Neural progenitor cell (in vitro differentiated cells): ENCODE results near the gene ABHD11. TPM values are rescaled to one million over a fixed set of nuclear protein-coding genes. Genes with fewer than 3 reads are reported as not detected.

Source experiments
- DNase-seq: peaks from one replicate; pipeline ENCODE4 v3.0.0-alpha.2; 2016; ENCODE audit warnings: low spot score
- H2AFZ ChIP-seq: fragments of 200-600 bp; sonication (generic); replicated peaks from 2 replicates; pipeline ENCODE4 v1.6.1; 2016; ENCODE audit warnings: antibody characterized with exemption
- H3F3A ChIP-seq: fragments of 200-600 bp; sonication (generic); 2 replicates; pipeline ENCODE4 v1.6.1; 2016; ENCODE audit warnings: antibody characterized with exemption, low read depth
- H3K27ac ChIP-seq: fragments of 200-600 bp; sonication (generic); 2 replicates; pipeline ENCODE4 v1.5.1; 2016; ENCODE audit warnings: mild to moderate bottlenecking
- H3K27me3 ChIP-seq: fragments of 200-600 bp; sonication (generic); 2 replicates; pipeline ENCODE4 v1.6.1; 2016; ENCODE audit warnings: mild to moderate bottlenecking, moderate library complexity
- H3K36me3 ChIP-seq: fragments of 200-600 bp; sonication (generic); 2 replicates; pipeline ENCODE4 v1.5.1; 2016
- H3K4me1 ChIP-seq: fragments of 200-600 bp; sonication (generic); 2 replicates; pipeline ENCODE4 v1.6.1; 2016; ENCODE audit warnings: mixed run types
- H3K4me2 ChIP-seq: fragments of 200-600 bp; sonication (generic); 2 replicates; pipeline ENCODE4 v1.6.1; 2016
- H3K4me3 ChIP-seq: fragments of 200-600 bp; sonication (generic); 2 replicates; pipeline ENCODE4 v1.5.1; 2016
- H3K79me2 ChIP-seq: fragments of 200-600 bp; sonication (generic); 2 replicates; pipeline ENCODE4 v1.6.1; 2016; ENCODE audit warnings: low read depth
- H3K9ac ChIP-seq: fragments of 200-600 bp; sonication (generic); 2 replicates; pipeline ENCODE4 v1.6.1; 2016
- H3K9me3 ChIP-seq: fragments of 200-600 bp; sonication (generic); 2 replicates; pipeline ENCODE4 v1.5.1; 2016; ENCODE audit warnings: low read depth
- H4K20me1 ChIP-seq: fragments of 200-600 bp; sonication (generic); 2 replicates; pipeline ENCODE4 v1.6.1; 2016; ENCODE audit warnings: low read depth
- H3K27ac Mint-ChIP-seq: 3 replicates; pipeline ENCODE4 v1.8.0; 2021; ENCODE audit warnings: mixed read lengths
- H3K27me3 Mint-ChIP-seq: 2 replicates; pipeline ENCODE4 v1.8.0; 2022; ENCODE audit warnings: low read depth, mild to moderate bottlenecking, inconsistent platforms, moderate library complexity, mixed read lengths; ENCODE audit not compliant: insufficient read depth
- H3K36me3 Mint-ChIP-seq: 3 replicates; pipeline ENCODE4 v1.8.0; 2021; ENCODE audit warnings: mixed read lengths
- H3K4me1 Mint-ChIP-seq: 3 replicates; pipeline ENCODE4 v1.8.0; 2021; ENCODE audit warnings: mixed read lengths
- H3K4me3 Mint-ChIP-seq: 3 replicates; pipeline ENCODE4 v1.8.0; 2021; ENCODE audit warnings: mild to moderate bottlenecking, moderate library complexity, mixed read lengths
- H3K9me3 Mint-ChIP-seq: 3 replicates; pipeline ENCODE4 v1.8.0; 2020; ENCODE audit warnings: mixed read lengths
- EZH2 ChIP-seq: fragments of 200-600 bp; sonication (generic); IDR thresholded peaks from 2 replicates; pipeline ENCODE4 v1.6.1; 2017; ENCODE audit warnings: antibody characterized with exemption, mild to moderate bottlenecking, moderate library complexity
- EZH2phosphoT487 ChIP-seq: fragments of 200-600 bp; sonication (generic); IDR thresholded peaks from 2 replicates; pipeline ENCODE4 v1.6.1; 2017; ENCODE audit warnings: antibody characterized with exemption
- microRNA counts: library from miRNA; unstranded; fragments of <30 nt; microRNA quantifications from one replicate; lab custom pipeline; 2016
- microRNA-seq: library from miRNA; unstranded; fragments of <30 nt; microRNA quantifications from one replicate; pipeline ENCODE4, GENCODE V29; 2016
- small RNA-seq: library from RNA; depleted of rRNA; stranded (forward); fragments of <200 nt; gene quantifications from one replicate; pipeline ENCODE3, GENCODE V24; 2015
- total RNA-seq: library from RNA; depleted of rRNA; stranded (reverse); fragments of >200 nt; gene quantifications from 2 replicates; pipeline ENCODE4 v1.2.3, GENCODE V29; 2015; ENCODE audit warnings: low replicate concordance
- TF ChIP-seq, protein P1 (sequence below): fragments of 200-600 bp; sonication (generic); IDR thresholded peaks from 2 replicates; pipeline ENCODE4 v1.5.1; 2017; ENCODE audit warnings: antibody characterized with exemption, mild to moderate bottlenecking

The ABHD11 gene
- total RNA-seq, 1 donor from 2014 or later, result 9.3 TPM

- H4K20me1 ChIP-seq, result no peaks in the 10 kb centered on the region
- Mint-ChIP-seq H3K27ac (no peak overlapping the region), H3K4me1 (no peaks in the 10 kb centered on the region), H3K27me3 (peaks cover 7% of the 10 kb centered on the region), H3K36me3 (peaks cover 18% of the 10 kb centered on the region), H3K4me3 (no peak overlapping the region), H3K9me3 (no peaks in the 10 kb centered on the region)
- TF ChIP-seq EZH2 (no peak), EZH2phosphoT487 (no peak)
- TF ChIP-seq, protein P1, sequence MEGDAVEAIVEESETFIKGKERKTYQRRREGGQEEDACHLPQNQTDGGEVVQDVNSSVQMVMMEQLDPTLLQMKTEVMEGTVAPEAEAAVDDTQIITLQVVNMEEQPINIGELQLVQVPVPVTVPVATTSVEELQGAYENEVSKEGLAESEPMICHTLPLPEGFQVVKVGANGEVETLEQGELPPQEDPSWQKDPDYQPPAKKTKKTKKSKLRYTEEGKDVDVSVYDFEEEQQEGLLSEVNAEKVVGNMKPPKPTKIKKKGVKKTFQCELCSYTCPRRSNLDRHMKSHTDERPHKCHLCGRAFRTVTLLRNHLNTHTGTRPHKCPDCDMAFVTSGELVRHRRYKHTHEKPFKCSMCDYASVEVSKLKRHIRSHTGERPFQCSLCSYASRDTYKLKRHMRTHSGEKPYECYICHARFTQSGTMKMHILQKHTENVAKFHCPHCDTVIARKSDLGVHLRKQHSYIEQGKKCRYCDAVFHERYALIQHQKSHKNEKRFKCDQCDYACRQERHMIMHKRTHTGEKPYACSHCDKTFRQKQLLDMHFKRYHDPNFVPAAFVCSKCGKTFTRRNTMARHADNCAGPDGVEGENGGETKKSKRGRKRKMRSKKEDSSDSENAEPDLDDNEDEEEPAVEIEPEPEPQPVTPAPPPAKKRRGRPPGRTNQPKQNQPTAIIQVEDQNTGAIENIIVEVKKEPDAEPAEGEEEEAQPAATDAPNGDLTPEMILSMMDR, result no peak
- H3K27ac ChIP-seq, result no peak overlapping the region
- no peaks in the 10 kb centered on the region for H3K79me2 ChIP-seq
- H3K4me3 ChIP-seq, result no peak overlapping the region
- H3K27me3 ChIP-seq, result no peaks in the 10 kb centered on the region
- no peaks in the 10 kb centered on the region for H3K4me1 ChIP-seq
- no peak overlapping the region for H3K4me2 ChIP-seq
- H3K36me3 ChIP-seq, result no peaks in the 10 kb centered on the region
- H3K9ac ChIP-seq, result no peak overlapping the region
- no peaks in the 10 kb centered on the region for H3K9me3 ChIP-seq
- no peak for DNase-seq
- H3F3A ChIP-seq, result no peaks in the 10 kb centered on the region
- H2AFZ ChIP-seq, result no peak overlapping the region
These were observed 42.2 kb downstream of the ABHD11 start for GRCh38 chr7:73696372-73696771.

GRCh38 chr7:73690646-73691045, 48.0 kb downstream of the ABHD11 start:
- H3K27me3 ChIP-seq, result no peaks in the 10 kb centered on the region
- H4K20me1 ChIP-seq, result peaks cover 3% of the 10 kb centered on the region
- H3K36me3 ChIP-seq, result no peaks in the 10 kb centered on the region
- no peaks in the 10 kb centered on the region for H3K27me3 Mint-ChIP-seq
- H3K4me3 Mint-ChIP-seq, result no peak overlapping the region
- no peak overlapping the region for H3K27ac Mint-ChIP-seq
- H3K9me3 ChIP-seq, result no peaks in the 10 kb centered on the region
- H3K4me2 ChIP-seq, result no peak overlapping the region
- no peaks in the 10 kb centered on the region for H3K9me3 Mint-ChIP-seq
- H3K4me1 Mint-ChIP-seq, result no peaks in the 10 kb centered on the region
- H3K4me1 ChIP-seq, result no peaks in the 10 kb centered on the region
- no peaks in the 10 kb centered on the region for H3F3A ChIP-seq
- H3K27ac ChIP-seq, result no peak overlapping the region
- no peak for DNase-seq
- H3K4me3 ChIP-seq, result no peak overlapping the region
- H3K9ac ChIP-seq, result no peak overlapping the region
- no peak overlapping the region for H2AFZ ChIP-seq
- no peak for TF ChIP-seq EZH2
- no peak for TF ChIP-seq EZH2phosphoT487
- TF ChIP-seq, protein P1, result no peak
- peaks cover 12% of the 10 kb centered on the region for H3K79me2 ChIP-seq
- peaks cover 21% of the 10 kb centered on the region for H3K36me3 Mint-ChIP-seq

GRCh38 chr7:73688288-73688687, 50.3 kb downstream of the ABHD11 start:
- Mint-ChIP-seq H3K4me1 (peaks cover 4% of the 10 kb centered on the region), H3K36me3 (peaks cover 15% of the 10 kb centered on the region), H3K27me3 (peaks cover 4% of the 10 kb centered on the region), H3K9me3 (no peaks in the 10 kb centered on the region), H3K27ac (no peak overlapping the region), H3K4me3 (no peak overlapping the region)
- no peak overlapping the region for H3K27ac ChIP-seq
- no peaks in the 10 kb centered on the region for H3K9me3 ChIP-seq
- DNase-seq, result no peak
- H2AFZ ChIP-seq, result no peak overlapping the region
- no peaks in the 10 kb centered on the region for H3F3A ChIP-seq
- TF ChIP-seq, protein P1, result no peak
- no peak for TF ChIP-seq EZH2phosphoT487
- TF ChIP-seq EZH2, result no peak
- H3K4me3 ChIP-seq, result no peak overlapping the region
- no peaks in the 10 kb centered on the region for H3K4me1 ChIP-seq
- H3K9ac ChIP-seq, result no peak overlapping the region
- H3K27me3 ChIP-seq, result no peaks in the 10 kb centered on the region
- H3K79me2 ChIP-seq, result peaks cover 34% of the 10 kb centered on the region
- peaks cover 3% of the 10 kb centered on the region for H4K20me1 ChIP-seq
- no peaks in the 10 kb centered on the region for H3K36me3 ChIP-seq
- no peak overlapping the region for H3K4me2 ChIP-seq

MicroRNAs encoded within 50 kb of the gene (microRNA counts, 767-probe panel; counts per million panel counts)
- microRNA hsa-miR-4284 (lab: Ali Mortazavi, UCI), result 460 counts per million, percentile 90 among the panel's probes with 10 or more counts

Small RNA genes lying within 50 kb of the gene (microRNA-seq; reads per million reads assigned to microRNA genes)
- not detected for gene MIR4284

Small RNA genes lying within 50 kb of the gene (small RNA-seq; reads per million reads assigned to genes)
- not detected for gene MIR4284
- not detected for gene RN7SL265P

Other genes starting within 250 kb of the ABHD11 start
- gene BAZ1B, start 216.5 kb downstream of the ABHD11 start, total RNA-seq, result 69.3 and 85.8 TPM in 2 replicates
- 10.4 and 29.9 TPM in 2 replicates for gene BCL7B, start 181.1 kb downstream of the ABHD11 start, total RNA-seq
- gene TBL2, start 160.2 kb downstream of the ABHD11 start, total RNA-seq, result 29.0 and 50.4 TPM in 2 replicates
- 0.87 and 0.90 TPM in 2 replicates for gene MLXIPL, start 114.3 kb downstream of the ABHD11 start, total RNA-seq
- 7.0 and 24.6 TPM in 2 replicates for gene VPS37D, start 71.0 kb downstream of the ABHD11 start, total RNA-seq
- 0.94 and 2.6 TPM in 2 replicates for gene DNAJC30, start 55.3 kb downstream of the ABHD11 start, total RNA-seq
- 22.8 and 41.6 TPM in 2 replicates for gene BUD23, start 55.2 kb downstream of the ABHD11 start, total RNA-seq
- gene STX1A, start 19.1 kb downstream of the ABHD11 start, total RNA-seq, result 21.9 and 29.0 TPM in 2 replicates
- gene CLDN3, start 31.5 kb upstream of the ABHD11 start, total RNA-seq, result 1.6 and 14.2 TPM in 2 replicates
- gene CLDN4, start 92.2 kb upstream of the ABHD11 start, total RNA-seq, result 2.8 TPM in 1 of 2 replicates, not detected in the other
- gene METTL27, start 103.7 kb upstream of the ABHD11 start, total RNA-seq, result 10.5 and 12.0 TPM in 2 replicates
- gene TMEM270, start 122.4 kb upstream of the ABHD11 start, total RNA-seq, result not detected in 2 replicates